ENCODE data around the gene CCDC170.
"Not testable (repeated sequence)": the region's sequence is repeated elsewhere in the genome, so short reads cannot be mapped to it uniquely, and the experiment has no call there.

The CCDC170 gene

DNA sequence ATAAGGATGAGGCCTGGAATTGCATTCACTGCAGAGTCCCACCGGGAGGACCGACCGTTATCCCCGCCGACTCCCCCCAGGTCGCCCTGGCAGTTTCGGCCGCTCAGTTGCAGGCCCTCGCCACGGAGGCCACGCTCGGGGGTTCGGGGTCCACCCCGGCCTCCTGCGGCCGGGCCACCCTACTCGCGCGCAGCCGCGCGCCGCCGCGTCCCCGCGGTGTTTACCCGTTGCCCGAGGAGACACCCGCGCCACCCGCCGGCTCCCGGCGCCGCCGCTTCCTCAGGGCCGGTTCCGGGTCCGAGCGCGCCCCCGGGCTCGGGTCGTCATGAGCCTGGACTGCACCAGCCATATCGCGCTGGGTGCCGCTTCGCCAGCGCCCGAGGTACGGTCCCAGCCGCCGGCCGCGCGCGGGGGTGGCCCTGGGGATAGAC is at the start of gene CCDC170:
Gene CCDC170 (plus strand): TSS at position 214 of the 431 bp plus-strand sequence. CDS start 112 bp downstream, at position 326.
- in situ Hi-C loops (cut with HindIII; ENCODE audit: low sequenced_read_pairs): no loop called here

GRCh38 chr6:151445482-151445881 is 48.3 kb upstream of the CCDC170 start:
- in situ Hi-C loops (cut with HindIII; ENCODE audit: low sequenced_read_pairs): no loop called here

DNA sequence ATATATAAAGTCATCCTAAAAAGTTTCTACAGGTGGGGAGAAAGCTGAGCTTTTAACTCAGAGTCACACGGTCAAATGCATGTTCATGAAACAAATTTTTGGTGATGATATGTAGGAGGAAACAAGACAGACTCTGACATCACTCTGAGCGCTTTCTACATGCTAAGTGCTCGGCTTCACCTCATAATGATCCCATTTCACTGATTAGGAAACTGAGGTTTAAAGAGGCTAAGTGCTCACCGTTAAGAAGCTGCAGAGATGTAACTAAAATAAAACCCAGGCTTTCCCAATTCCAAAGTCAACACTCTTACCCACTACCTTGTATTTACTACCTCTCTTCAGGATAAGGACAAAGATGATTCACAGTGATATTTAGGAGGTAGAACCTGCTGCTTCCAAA is 46.6 kb upstream of the CCDC170 start:
- in situ Hi-C loops (cut with HindIII; ENCODE audit: low sequenced_read_pairs): no loop called here

DNA sequence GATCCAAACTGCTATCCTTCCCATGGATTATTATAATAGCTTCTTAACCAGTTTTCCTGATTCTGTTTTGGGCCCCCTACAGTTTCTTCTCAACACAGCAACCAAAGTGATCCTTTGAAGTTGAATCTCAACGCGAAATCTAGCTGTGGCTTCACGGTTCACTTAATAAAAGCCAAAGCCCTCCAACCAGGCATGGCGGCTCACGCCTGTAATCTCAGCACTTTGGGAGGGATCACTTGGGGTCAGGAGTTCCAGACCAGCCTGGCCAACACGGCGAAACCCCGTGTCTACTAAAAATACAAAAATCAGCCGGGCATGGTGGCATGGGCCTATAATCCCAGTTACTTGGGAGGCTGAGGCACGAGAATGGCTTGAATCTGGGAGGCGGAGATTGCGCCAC is 45.2 kb upstream of the CCDC170 start:
- in situ Hi-C loops (cut with HindIII; ENCODE audit: low sequenced_read_pairs): no loop called here

DNA sequence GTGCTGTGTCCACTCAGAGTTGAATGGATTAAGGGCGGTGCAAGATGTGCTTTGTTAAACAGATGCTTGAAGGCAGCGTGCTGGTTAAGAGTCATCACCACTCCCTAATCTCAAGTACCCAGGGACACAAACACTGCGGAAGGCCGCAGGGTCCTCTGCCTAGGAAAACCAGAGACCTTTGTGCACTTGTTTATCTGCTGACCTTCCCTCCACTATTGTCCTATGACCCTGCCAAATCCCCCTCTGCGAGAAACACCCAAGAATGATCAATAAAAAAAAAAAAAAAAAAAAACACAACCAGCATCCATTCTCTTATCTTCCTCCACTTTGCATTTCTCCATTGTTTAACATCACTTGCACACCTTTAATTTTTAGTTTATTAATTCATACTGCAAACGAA is 42.9 kb upstream of the CCDC170 start:
- in situ Hi-C loops (cut with HindIII; ENCODE audit: low sequenced_read_pairs): not testable (repeated sequence)

GRCh38 chr6:151451417-151451949 is 42.3 kb upstream of the CCDC170 start:
- in situ Hi-C loops (cut with HindIII; ENCODE audit: low sequenced_read_pairs): no loop called here

DNA sequence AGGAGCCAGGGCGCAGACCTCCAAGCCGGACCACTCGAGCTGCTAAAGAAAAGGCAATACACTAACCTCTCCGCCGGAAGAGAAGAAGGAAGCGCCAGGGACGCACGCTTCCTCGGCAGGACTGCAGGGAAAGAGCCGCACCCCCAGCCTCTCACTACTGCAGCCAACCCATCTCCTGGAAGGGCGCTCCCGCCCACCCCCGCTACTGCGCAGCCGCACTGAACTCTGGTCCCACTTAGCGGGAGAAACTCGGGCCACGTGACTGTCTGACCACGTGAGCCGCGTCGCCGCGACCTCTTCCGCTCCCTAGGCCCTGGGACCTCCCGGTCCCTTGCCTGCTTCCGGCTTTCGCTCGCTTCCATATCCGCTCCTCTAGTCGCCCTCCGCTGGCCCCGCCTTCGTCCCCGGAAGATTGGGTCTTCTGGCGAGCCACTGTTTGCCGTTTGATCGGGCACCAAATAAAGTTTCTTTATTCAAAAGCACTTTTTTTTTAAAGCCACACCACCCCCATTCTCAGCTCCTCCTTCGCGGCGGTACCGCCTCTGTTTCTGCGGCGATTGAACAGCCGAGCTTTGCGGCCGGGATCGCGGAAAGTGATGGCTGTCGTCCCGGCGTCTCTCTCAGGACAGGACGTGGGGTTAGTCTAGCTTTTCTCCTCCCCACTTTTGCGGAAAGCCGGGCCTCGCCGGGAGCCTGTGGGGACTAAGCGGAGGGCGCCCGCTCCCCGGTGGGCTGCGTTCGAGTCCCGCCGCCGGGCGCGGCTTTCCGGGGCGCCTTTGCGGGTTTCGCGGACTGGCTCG is 41.7 kb upstream of the CCDC170 start, which contains the start of gene RMND1:
Gene RMND1 (minus strand): TSS at position 177 of the 800 bp plus-strand sequence. CDS start 6,315 bp downstream, outside the sequence.
- in situ Hi-C loops (cut with HindIII; ENCODE audit: low sequenced_read_pairs): no loop called here

GRCh38 chr6:151452750-151453427 is 40.9 kb upstream of the CCDC170 start:
- in situ Hi-C loops (cut with HindIII; ENCODE audit: low sequenced_read_pairs): no loop called here

GRCh38 chr6:151455751-151456398 is 37.9 kb upstream of the CCDC170 start:
- in situ Hi-C loops (cut with HindIII; ENCODE audit: low sequenced_read_pairs): not testable (repeated sequence)

GRCh38 chr6:151461673-151462072 is 32.1 kb upstream of the CCDC170 start:
- in situ Hi-C loops (cut with HindIII; ENCODE audit: low sequenced_read_pairs): no loop called here

DNA sequence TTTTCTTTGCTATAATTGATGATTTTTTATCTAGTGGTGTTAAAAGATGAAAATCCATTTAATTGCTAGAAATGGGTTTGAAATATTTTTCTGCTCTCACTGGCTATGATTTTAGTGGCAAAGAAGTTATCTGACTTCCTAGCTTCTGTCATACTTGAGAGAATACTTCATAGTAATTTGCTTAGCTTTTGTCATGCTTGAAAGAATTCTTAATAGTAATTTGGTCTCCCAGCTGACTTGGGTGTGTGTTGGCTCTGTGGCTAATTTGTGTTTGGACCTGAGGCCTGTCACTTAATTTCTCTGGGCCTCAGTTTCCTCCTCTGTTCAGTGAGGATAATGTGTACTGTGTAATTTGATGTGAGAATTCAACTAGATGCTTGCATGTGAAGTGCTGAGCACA is 29.1 kb upstream of the CCDC170 start:
- in situ Hi-C loops (cut with HindIII; ENCODE audit: low sequenced_read_pairs): no loop called here

DNA sequence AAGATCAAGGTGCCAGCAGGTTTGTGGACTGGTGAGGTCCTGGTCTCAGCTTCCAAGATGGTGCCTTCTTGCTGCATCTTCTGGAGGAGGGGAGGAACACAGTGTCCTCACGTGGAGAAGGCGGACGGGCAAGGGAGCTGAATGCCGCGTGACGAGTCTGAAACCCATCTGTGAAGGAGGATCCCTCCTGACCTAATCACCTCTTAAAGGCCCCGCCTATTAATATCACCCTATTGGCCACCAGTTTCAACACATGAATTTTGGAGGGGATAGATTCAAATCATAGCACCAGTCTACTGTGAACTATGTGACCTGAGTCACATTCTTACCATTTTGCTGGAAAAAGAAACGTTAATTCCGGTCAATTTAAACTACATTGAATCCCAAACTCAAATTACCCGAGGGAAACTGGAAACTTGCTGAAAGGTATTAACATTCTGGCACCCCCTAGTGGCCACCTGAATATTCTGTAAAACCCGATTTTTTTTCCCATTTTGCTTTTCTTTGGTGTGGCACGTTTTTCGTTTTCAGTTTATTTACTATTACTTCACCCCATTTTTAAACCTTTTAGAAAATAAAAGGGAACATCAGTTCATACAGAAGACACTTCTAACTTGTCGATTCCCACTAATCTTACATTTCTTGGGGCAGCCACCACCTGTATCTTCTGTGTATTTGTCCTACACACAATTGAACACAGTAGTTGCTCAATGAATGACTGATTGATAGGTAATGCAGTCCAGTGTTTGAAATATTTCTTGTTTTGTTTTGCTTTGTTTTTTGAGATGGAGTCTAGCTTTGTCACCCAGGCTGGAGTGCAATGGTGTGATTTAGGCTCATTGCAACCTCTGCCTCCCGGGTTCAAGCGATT is 17.9 kb upstream of the CCDC170 start:
- in situ Hi-C loops (cut with HindIII; ENCODE audit: low sequenced_read_pairs): no loop called here

GRCh38 chr6:151477726-151478125 is 16.1 kb upstream of the CCDC170 start:
- in situ Hi-C loops (cut with HindIII; ENCODE audit: low sequenced_read_pairs): no loop called here

- in situ Hi-C loops (cut with HindIII; ENCODE audit: low sequenced_read_pairs): no loop called here
Measured at GRCh38 chr6:151478670-151479069, 15.1 kb upstream of the CCDC170 start.

DNA sequence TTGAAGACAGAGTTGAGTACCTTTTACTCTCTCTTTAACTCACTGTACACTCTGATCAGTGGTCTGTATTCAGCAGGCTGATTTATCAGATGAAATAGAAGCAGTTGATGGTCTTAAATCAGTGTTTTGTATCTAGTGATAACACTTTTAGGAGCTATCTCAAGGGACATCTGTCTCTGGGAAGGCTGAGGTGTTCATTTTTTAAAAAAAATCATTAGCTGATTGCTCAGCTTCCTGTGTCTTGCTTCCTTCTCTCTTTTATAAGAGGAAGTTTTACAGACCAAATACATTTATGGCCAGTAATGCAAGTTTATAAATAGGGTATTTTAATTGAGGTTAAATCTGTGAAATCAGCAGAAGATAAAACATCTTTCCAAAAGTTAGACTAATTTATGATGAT is 12.0 kb upstream of the CCDC170 start:
- in situ Hi-C loops (cut with HindIII; ENCODE audit: low sequenced_read_pairs): no loop called here

GRCh38 chr6:151482290-151482689 is 11.5 kb upstream of the CCDC170 start:
- in situ Hi-C loops (cut with HindIII; ENCODE audit: low sequenced_read_pairs): no loop called here

DNA sequence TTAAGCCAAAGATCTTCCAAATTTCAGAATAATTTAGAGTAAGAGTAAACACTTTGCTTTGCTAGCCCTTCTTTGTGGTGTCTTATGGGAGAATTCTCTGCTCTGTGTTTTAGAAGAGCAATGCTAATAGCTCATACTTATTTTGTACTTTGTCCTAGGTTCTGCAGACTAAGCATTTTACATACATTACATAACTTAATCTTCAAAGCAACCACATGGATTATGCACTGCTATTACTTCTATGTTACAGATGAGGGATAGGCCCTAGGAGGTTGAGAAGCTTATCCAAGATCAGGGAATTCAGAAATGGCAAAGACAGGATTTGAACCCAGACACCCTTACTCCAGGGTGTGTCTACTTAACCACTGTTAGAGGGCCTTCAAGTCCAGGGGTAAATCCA is 9.8 kb upstream of the CCDC170 start:
- in situ Hi-C loops (cut with HindIII; ENCODE audit: low sequenced_read_pairs): no loop called here

DNA sequence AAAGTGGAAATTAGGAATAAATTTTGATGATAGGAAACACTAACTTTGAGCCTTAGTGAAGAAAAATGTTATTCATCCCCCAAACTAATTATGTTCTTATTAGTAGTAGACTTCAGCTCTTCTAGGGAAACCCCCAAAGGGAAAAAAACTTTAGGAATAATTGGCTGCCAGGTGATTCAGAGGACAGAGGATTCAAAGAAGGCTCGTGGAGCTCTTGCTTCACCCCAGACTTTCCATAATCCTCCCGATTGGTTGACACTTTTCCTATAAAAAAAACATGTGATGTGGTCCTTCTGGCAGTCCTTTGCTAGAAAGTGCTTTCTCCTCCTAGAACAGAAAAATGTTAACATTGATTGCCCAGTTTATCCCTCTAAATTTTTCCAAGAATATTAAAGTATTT is 5.6 kb upstream of the CCDC170 start:
- in situ Hi-C loops (cut with HindIII; ENCODE audit: low sequenced_read_pairs): no loop called here

DNA sequence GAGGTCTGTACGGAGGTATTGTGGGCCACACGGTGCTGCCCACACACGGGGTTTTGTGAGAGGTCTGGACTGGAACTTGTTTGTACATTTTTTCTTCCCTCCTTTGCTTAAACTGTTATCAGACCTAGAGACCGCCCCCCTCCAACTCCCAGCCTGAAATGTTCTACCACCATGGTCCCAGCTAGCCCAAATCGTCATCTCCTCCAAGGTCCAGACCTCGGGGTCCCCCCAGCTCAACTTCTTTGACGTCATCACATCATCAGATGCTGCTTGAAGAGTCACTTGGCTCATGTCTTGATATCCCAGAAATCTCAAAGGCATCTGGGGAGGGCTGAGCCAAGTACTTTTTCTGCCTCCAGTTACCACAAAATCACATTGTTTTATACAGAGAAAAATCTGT is 2.8 kb upstream of the CCDC170 start:
- in situ Hi-C loops (cut with HindIII; ENCODE audit: low sequenced_read_pairs): no loop called here

DNA sequence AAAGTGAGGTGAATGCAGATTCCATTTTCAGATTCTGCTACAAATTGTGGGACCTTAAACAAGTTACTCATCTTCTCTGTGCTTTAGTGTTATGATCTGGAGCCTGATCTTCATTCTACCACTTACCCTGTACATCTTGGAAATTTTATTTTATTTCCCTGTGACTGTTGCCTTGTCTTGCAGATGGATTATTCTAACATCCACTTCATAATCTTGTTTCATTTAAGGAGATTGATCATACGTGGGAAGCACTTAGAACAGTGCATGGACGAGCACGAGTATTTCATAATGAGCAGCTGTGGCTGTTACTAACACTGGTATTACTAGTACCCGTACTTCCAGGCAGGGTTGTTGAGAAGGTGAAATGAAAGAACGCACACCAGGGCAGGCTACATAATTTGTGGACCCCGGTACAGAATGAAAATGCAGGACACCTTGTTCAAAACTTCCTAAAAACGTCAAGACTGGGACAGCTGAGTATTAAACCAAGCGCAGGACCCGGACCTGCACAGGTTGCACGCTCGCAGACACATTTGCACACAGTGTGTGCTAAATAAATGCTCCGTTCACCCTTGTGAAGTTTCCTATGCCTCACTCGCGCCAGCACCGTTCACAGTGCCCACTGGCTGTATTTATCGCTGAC is 535 bp upstream of the CCDC170 start:
- in situ Hi-C loops (cut with HindIII; ENCODE audit: low sequenced_read_pairs): no loop called here

Measured in endothelial cell of hepatic sinusoid (primary cell).